CD14-positive monocyte (primary cell): ENCODE measurements around the gene TNFAIP8. TPM values are rescaled to one million over a fixed set of nuclear protein-coding genes. Genes with fewer than 3 reads are reported as not detected.

ENCODE experiments used
- DNase-seq, 3 donors: peaks; one replicate each; pipeline ENCODE4 v3.0.0-alpha.2; 2011 to 2022
- H2AFZ ChIP-seq: 2 replicates; pipeline ENCODE4 v1.6.0; 2012; ENCODE audit warnings: mild to moderate bottlenecking, low read depth, low read length, inconsistent platforms; ENCODE audit not compliant: insufficient read depth, poor library complexity, severe bottlenecking
- H3K27ac ChIP-seq, 2 donors: 1 replicate in 1 of 2; 2 replicates in 1 of 2; pipeline ENCODE4 v1.5.1; 2012 to 2013; ENCODE audit warnings: low read length in 2 of 2, control low read depth in 1 of 2, inconsistent platforms in 1 of 2, low read depth in 1 of 2, mild to moderate bottlenecking in 1 of 2
- H3K27me3 ChIP-seq, 2 donors: one replicate each; pipeline versions ENCODE4 v1.6.0 to v1.6.1; 2011 to 2013; ENCODE audit warnings: low read length in 2 of 2; ENCODE audit not compliant: control insufficient read depth in 2 of 2, insufficient read depth in 2 of 2
- H3K36me3 ChIP-seq, 2 donors: replicated peaks in 1 of 2; 1 replicate in 1 of 2; 2 replicates in 1 of 2; pipeline versions ENCODE4 v1.5.1 to v1.6.1; 2012 to 2013; ENCODE audit warnings: low read length in 2 of 2, control low read depth in 1 of 2, inconsistent platforms in 1 of 2, mild to moderate bottlenecking in 1 of 2; ENCODE audit not compliant: insufficient read depth in 2 of 2, control insufficient read depth in 1 of 2
- H3K4me1 ChIP-seq, 2 donors: 1 replicate in 1 of 2; 2 replicates in 1 of 2; pipeline versions ENCODE4 v1.5.1 to v1.6.1; 2012 to 2013; ENCODE audit warnings: low read length in 2 of 2, control low read depth in 1 of 2, inconsistent platforms in 1 of 2, mild to moderate bottlenecking in 1 of 2, moderate library complexity in 1 of 2; ENCODE audit not compliant: insufficient read depth in 2 of 2, control insufficient read depth in 1 of 2
- H3K4me2 ChIP-seq: replicated peaks from 2 replicates; pipeline ENCODE3; 2012; ENCODE audit warnings: low read length, moderate library complexity, mild to moderate bottlenecking; ENCODE audit not compliant: poor library complexity, severe bottlenecking; ENCODE audit errors: extremely low read depth
- H3K4me3 ChIP-seq, 3 experiments: fragments of 200-600 bp in 1 of 3; sonication (generic) in 1 of 3; replicated peaks in 1 of 3; 1 replicate in 2 of 3; 2 replicates in 1 of 3; pipeline ENCODE4 v1.5.1; 2011 to 2013; ENCODE audit warnings: low read length in 3 of 3, mild to moderate bottlenecking in 3 of 3, control low read depth in 2 of 3, low read depth in 2 of 3, inconsistent platforms in 1 of 3, moderate library complexity in 1 of 3
- H3K79me2 ChIP-seq: 2 replicates; pipeline ENCODE4 v1.6.0; 2012; ENCODE audit warnings: mild to moderate bottlenecking, control low read depth, inconsistent platforms, low read length, moderate library complexity; ENCODE audit not compliant: insufficient read depth
- H3K9ac ChIP-seq: 2 replicates; pipeline ENCODE4 v1.6.0; 2017; ENCODE audit warnings: low read length, mild to moderate bottlenecking; ENCODE audit not compliant: insufficient read depth, poor library complexity, severe bottlenecking
- H3K9me3 ChIP-seq, 2 donors: replicated peaks in 1 of 2; 1 replicate in 1 of 2; 2 replicates in 1 of 2; pipeline versions ENCODE4 v1.5.1 to v1.6.1; 2012 to 2013; ENCODE audit warnings: low read length in 2 of 2, control low read depth in 1 of 2; ENCODE audit not compliant: control insufficient read depth in 1 of 2, insufficient read depth in 1 of 2
- H4K20me1 ChIP-seq: 2 replicates; pipeline ENCODE4 v1.6.0; 2012; ENCODE audit warnings: mild to moderate bottlenecking, low read length, control low read depth, moderate library complexity; ENCODE audit not compliant: insufficient read depth
- H3K27ac Mint-ChIP-seq, 7 donors: one replicate each; pipeline ENCODE4 v1.8.0; 2020; ENCODE audit warnings: mild to moderate bottlenecking in 7 of 7, mixed read lengths in 7 of 7, moderate library complexity in 6 of 7, inconsistent platforms in 2 of 7
- H3K27me3 Mint-ChIP-seq, 3 donors: one replicate each; pipeline ENCODE4 v1.8.0; 2021 to 2022; ENCODE audit warnings: low read depth in 3 of 3, mild to moderate bottlenecking in 3 of 3, mixed read lengths in 3 of 3, moderate library complexity in 3 of 3, inconsistent platforms in 1 of 3
- H3K36me3 Mint-ChIP-seq, 2 donors: one replicate each; pipeline ENCODE4 v1.8.0; 2020; ENCODE audit warnings: mixed read lengths in 2 of 2, inconsistent platforms in 1 of 2, mild to moderate bottlenecking in 1 of 2
- H3K4me1 Mint-ChIP-seq: one replicate; pipeline ENCODE4 v1.8.0; 2020; ENCODE audit warnings: mild to moderate bottlenecking, mixed read lengths
- H3K4me3 Mint-ChIP-seq, 2 donors: one replicate each; pipeline ENCODE4 v1.8.0; 2020; ENCODE audit warnings: mild to moderate bottlenecking in 2 of 2, mixed read lengths in 2 of 2, moderate library complexity in 1 of 2
- H3K9me3 Mint-ChIP-seq, 7 donors: one replicate each; pipeline ENCODE4 v1.8.0; 2020 to 2022; ENCODE audit warnings: mixed read lengths in 7 of 7, mild to moderate bottlenecking in 6 of 7, moderate library complexity in 6 of 7, inconsistent platforms in 2 of 7
- WGBS: methylation state at CpG from one replicate; pipeline ENCODE4 v1.1.5; 2013; ENCODE audit warnings: missing lambda C conversion rate; ENCODE audit not compliant: insufficient coverage; 5-methylcytosine and 5-hydroxymethylcytosine counted together
- intact Hi-C, 2 donors: fragments of 100-400 bp; cut with micrococcal nuclease; formaldehyde crosslinking; loops; one replicate each; pipeline versions ENCODE4 v1.15.0 to v1.15.1; 2023
- polyA plus RNA-seq, 3 donors: library from polyadenylated mRNA; depleted of rRNA in 1 of 3; unstranded in 2 of 3; stranded (reverse) in 1 of 3; fragments of 300-500 nt in 2 of 3; fragments of >200 nt in 1 of 3; fragmentation: Illumina TruSeq in 2 of 3; gene quantifications; 1 replicate in 2 of 3; 2 replicates in 1 of 3; pipeline ENCODE4 v1.2.3, GENCODE V29; 2012 to 2021
- TF ChIP-seq, protein P1 (sequence below): fragments of 200-600 bp; IDR thresholded peaks from one replicate; pipeline ENCODE4 v1.8.0; 2022; ENCODE audit warnings: antibody characterized with exemption, mild to moderate bottlenecking

Gene TNFAIP8
- polyA plus RNA-seq, 3 donors: 20.6 to 55.5 (median 47.0) TPM

DNA sequence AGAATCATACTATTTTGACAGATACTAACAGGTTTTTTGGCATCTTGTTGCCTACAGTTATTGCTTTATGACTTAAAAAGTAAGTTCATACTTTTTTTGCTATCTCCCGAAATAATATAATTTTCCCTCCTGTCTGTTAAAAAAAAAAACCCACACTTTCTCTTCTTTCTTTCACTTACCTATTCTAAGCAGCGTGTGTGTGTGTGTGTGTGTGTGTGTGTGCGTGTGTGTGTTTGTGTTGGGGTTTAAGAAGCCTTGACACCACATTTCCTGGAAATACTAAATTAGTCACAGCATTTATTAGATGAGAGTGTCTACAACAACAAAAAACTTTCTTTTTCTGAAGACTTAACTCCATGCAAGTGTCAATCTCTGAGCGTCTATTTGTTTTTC, 12.4 kb downstream of the TNFAIP8 start:
- Histone ChIP-seq H3K27ac (peak overlapping the region in 1 of 2 donors; percentile 70), H3K27me3 (no peaks in the 10 kb centered on the region), H4K20me1 (peaks cover 100% of the 10 kb centered on the region), H3K9ac (no peak overlapping the region), H3K36me3 (peaks cover 6 to 14% of the 10 kb centered on the region in 2 donors), H3K4me1 (peaks cover 23 to 48% of the 10 kb centered on the region in 2 donors), H3K9me3 (no peaks in the 10 kb centered on the region), H2AFZ (no peak overlapping the region), H3K4me2 (no peak overlapping the region), H3K79me2 (peaks cover 100% of the 10 kb centered on the region), H3K4me3 (no peak overlapping the region)
- no peak overlapping the region for H3K4me3 Mint-ChIP-seq
- H3K27ac Mint-ChIP-seq: peak overlapping the region; percentile 55 to 90 (median 76)
- peaks cover 71% of the 10 kb centered on the region for H3K4me1 Mint-ChIP-seq
- H3K36me3 Mint-ChIP-seq: peaks cover 13 to 41% of the 10 kb centered on the region in 2 donors
- no CpG with 5 or more reads among the region's 4 CpGs for WGBS
- no peak for DNase-seq
- intact Hi-C loops: no loop called here
- no peaks in the 10 kb centered on the region for H3K27me3 Mint-ChIP-seq
- TF ChIP-seq, protein P1, sequence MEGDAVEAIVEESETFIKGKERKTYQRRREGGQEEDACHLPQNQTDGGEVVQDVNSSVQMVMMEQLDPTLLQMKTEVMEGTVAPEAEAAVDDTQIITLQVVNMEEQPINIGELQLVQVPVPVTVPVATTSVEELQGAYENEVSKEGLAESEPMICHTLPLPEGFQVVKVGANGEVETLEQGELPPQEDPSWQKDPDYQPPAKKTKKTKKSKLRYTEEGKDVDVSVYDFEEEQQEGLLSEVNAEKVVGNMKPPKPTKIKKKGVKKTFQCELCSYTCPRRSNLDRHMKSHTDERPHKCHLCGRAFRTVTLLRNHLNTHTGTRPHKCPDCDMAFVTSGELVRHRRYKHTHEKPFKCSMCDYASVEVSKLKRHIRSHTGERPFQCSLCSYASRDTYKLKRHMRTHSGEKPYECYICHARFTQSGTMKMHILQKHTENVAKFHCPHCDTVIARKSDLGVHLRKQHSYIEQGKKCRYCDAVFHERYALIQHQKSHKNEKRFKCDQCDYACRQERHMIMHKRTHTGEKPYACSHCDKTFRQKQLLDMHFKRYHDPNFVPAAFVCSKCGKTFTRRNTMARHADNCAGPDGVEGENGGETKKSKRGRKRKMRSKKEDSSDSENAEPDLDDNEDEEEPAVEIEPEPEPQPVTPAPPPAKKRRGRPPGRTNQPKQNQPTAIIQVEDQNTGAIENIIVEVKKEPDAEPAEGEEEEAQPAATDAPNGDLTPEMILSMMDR: no peak
- H3K9me3 Mint-ChIP-seq: no peaks in the 10 kb centered on the region

DNA sequence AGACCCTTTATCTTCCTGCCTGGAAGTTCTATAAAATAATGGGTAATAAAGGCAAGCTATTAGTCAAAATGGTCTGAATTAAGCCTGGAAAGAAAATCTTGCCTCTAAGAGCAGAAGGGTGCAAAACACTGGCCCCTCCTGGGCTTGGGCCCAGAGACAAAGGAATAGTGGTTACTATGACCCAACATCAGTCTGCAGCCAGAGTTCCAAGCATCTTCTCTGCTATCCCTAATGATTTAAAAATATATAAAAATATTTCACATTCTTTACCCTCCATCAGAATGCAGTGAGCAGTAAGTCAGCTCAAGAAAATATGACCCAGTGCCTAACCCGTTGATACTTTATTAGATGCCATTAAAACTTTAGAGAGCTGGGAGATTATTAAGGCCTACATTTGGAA, 14.7 kb downstream of the TNFAIP8 start:
- Histone ChIP-seq H3K4me3 (no peak overlapping the region), H3K27ac (peak overlapping the region in 1 of 2 donors; percentile 70), H2AFZ (no peak overlapping the region), H3K79me2 (peaks cover 100% of the 10 kb centered on the region), H3K27me3 (no peaks in the 10 kb centered on the region), H4K20me1 (peaks cover 100% of the 10 kb centered on the region), H3K9ac (no peak overlapping the region), H3K9me3 (no peaks in the 10 kb centered on the region), H3K4me1 (peaks cover 21 to 41% of the 10 kb centered on the region in 2 donors), H3K4me2 (no peak overlapping the region), H3K36me3 (peaks cover 2 to 8% of the 10 kb centered on the region in 2 donors)
- Mint-ChIP-seq H3K4me1 (peaks cover 54% of the 10 kb centered on the region), H3K27ac (peak overlapping the region in 1 of 7 donors; percentile 88), H3K36me3 (peaks cover 13 to 38% of the 10 kb centered on the region in 2 donors), H3K4me3 (no peak overlapping the region), H3K9me3 (no peaks in the 10 kb centered on the region), H3K27me3 (no peaks in the 10 kb centered on the region)
- TF ChIP-seq, protein P1: no peak
- DNase-seq: no peak
- intact Hi-C loops: no loop called here
- WGBS: no CpG with 5 or more reads among the region's 1 CpG
